Testis (tissue), 2 donors: ENCODE measurements around the gene TSPAN12.

Experiments used
- POLR2A ChIP-seq: fragments of 450-650 bp; IDR thresholded peaks from one replicate; pipeline ENCODE4 v1.6.1; 2017; ENCODE audit warnings: antibody characterized with exemption, mild to moderate bottlenecking, moderate library complexity
- TF ChIP-seq, protein P1 (sequence below), 3 experiments: fragments of 450-650 bp in 2 of 3; fragments of 200-600 bp in 1 of 3; sonication (generic) in 1 of 3; IDR thresholded peaks; one replicate each; pipeline ENCODE4 v1.5.1; 2016 to 2019; ENCODE audit warnings: antibody characterized with exemption in 3 of 3, mild to moderate bottlenecking in 2 of 3, moderate library complexity in 1 of 3

DNA sequence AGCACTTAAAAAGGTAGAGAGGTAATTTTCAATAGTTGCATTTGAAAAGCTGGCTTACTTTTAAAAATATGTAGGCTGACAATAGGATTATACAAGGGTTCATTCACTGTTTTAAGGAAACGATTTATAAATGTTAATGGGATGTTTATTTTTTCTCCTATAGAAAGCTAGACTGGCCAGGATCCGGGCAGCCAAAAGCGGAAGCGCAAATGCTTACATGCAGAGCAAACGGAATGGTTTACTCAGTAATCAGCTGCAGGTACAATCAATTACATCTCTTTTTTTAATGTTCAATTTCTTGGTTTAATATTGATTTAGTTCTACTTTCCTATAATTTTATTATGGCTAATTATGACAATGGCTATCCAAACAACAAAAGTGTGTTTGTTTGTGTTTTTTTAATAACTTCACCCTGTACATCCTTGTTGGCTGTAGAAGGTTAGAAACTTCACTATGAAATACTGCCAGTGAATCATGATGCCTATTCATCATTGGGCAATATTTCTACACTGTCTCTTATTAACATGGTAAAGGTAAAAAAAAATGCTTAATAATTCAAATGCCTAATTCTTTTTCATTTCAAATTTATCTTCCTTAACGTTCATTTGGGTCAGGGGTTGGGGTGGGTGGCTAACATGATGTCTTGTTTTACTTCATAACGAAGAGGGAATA lies 116.4 kb downstream of the TSPAN12 start:
- TF ChIP-seq, protein P1, sequence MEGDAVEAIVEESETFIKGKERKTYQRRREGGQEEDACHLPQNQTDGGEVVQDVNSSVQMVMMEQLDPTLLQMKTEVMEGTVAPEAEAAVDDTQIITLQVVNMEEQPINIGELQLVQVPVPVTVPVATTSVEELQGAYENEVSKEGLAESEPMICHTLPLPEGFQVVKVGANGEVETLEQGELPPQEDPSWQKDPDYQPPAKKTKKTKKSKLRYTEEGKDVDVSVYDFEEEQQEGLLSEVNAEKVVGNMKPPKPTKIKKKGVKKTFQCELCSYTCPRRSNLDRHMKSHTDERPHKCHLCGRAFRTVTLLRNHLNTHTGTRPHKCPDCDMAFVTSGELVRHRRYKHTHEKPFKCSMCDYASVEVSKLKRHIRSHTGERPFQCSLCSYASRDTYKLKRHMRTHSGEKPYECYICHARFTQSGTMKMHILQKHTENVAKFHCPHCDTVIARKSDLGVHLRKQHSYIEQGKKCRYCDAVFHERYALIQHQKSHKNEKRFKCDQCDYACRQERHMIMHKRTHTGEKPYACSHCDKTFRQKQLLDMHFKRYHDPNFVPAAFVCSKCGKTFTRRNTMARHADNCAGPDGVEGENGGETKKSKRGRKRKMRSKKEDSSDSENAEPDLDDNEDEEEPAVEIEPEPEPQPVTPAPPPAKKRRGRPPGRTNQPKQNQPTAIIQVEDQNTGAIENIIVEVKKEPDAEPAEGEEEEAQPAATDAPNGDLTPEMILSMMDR (IDR thresholded peaks at IDR 0.05), result no peak
- TF ChIP-seq POLR2A, result no peak
